Memory B cell (primary cell): ENCODE results near the gene NTPCR.
"Not testable (repeated sequence)": the region's sequence is repeated elsewhere in the genome, so short reads cannot be mapped to it uniquely, and the experiment has no call there.

Experiments
- ATAC-seq: fragments of 150-1000 bp; cut with Tn5 transposase; 2 replicates; pipeline ENCODE4 v1.10.0; 2021; ENCODE audit warnings: low read depth, mild to moderate bottlenecking, moderate library complexity
- DNase-seq, 2 donors: peaks; one replicate each; pipeline ENCODE4 v3.0.0; 2022; ENCODE audit warnings: low spot score in 2 of 2
- H3K27ac Mint-ChIP-seq: one replicate; pipeline ENCODE4 v1.8.0; 2022; ENCODE audit warnings: mild to moderate bottlenecking, moderate library complexity, mixed read lengths
- H3K27me3 Mint-ChIP-seq: one replicate; pipeline ENCODE4 v1.8.0; 2022; ENCODE audit warnings: mixed read lengths
- H3K36me3 Mint-ChIP-seq: one replicate; pipeline ENCODE4 v1.8.0; 2022; ENCODE audit warnings: mild to moderate bottlenecking, mixed read lengths
- H3K4me1 Mint-ChIP-seq: one replicate; pipeline ENCODE4 v1.8.0; 2022; ENCODE audit warnings: mixed read lengths
- H3K4me3 Mint-ChIP-seq: one replicate; pipeline ENCODE4 v1.8.0; 2022; ENCODE audit warnings: mild to moderate bottlenecking, moderate library complexity, mixed read lengths
- H3K9me3 Mint-ChIP-seq: one replicate; pipeline ENCODE4 v1.8.0; 2022; ENCODE audit warnings: mixed read lengths

NTPCR gene

DNA sequence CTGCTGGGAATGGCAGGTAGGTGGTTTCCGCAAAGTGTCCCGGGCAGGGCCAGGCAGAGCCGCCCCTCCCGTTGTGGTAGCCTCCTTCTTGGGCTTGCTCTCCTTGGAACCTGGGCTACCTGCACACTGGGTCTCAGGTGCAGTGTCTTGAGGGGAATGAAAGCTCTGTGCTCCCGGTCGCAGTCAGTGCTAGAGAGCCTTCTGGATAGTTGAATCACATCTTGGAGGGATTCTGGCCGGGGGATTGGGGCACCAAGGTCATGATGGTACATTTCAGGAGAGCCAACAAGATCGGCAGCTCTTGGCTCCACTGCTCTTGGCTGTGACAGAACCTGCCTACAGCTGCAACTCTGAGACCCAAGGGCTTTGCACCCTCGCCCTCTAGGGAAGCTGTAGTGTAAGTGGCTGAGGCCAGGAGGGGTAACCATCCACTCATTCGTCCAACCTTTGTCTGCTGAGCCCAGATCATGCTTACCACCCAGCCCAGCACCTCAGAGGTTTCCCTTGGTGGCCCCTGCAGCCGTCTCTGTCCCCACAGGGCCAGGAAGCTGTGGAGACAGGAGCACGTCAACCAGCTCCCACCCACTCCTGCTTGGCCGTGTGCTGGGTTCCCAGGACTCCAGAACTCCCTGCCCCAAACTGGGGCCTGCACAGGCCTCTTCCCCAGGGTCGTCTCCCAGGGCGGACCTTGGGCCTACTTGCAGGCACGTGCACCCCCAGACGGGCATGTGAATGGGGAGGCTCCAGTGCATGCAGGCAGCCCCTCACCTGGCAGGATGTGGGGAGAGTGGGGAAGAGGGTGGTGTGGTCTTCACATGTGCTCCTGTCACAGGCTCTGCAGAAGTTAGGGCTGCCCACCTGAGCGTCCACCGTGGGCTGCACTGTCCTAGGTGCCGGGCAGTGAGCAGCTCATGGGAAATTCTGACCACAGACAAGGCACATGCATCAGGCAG lies 40.0 kb downstream of the NTPCR start:
- no peak for ATAC-seq
- Mint-ChIP-seq H3K27me3 (no peaks in the 10 kb centered on the region), H3K9me3 (peaks cover 6% of the 10 kb centered on the region), H3K36me3 (peaks cover 39% of the 10 kb centered on the region), H3K27ac (no peak overlapping the region), H3K4me3 (no peak overlapping the region), H3K4me1 (no peaks in the 10 kb centered on the region)
- no peak for DNase-seq

DNA sequence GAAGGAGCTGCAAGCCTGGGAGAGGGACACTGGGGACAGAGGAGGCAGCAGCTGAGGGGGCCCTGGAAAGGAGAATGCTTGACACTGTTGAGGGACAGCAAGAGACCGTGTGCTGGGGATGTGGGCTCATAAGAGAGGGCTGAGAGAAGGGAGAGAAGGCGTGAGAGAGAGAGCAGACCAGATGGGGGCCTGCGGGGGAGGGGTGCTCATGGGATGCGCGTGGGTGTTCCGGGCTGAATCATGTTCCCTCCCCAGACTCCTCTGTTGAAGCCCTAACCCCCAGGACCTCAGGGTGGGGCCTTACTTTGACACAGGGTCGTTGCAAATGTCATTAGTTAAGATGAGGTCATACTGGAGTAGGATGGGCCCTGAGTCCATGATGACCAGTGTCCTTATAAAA lies 40.8 kb downstream of the NTPCR start:
- ATAC-seq = no peak
- Mint-ChIP-seq H3K27me3 (no peaks in the 10 kb centered on the region), H3K27ac (no peak overlapping the region), H3K36me3 (peaks cover 42% of the 10 kb centered on the region), H3K4me1 (no peaks in the 10 kb centered on the region), H3K9me3 (peaks cover 6% of the 10 kb centered on the region), H3K4me3 (no peak overlapping the region)
- DNase-seq = no peak

DNA sequence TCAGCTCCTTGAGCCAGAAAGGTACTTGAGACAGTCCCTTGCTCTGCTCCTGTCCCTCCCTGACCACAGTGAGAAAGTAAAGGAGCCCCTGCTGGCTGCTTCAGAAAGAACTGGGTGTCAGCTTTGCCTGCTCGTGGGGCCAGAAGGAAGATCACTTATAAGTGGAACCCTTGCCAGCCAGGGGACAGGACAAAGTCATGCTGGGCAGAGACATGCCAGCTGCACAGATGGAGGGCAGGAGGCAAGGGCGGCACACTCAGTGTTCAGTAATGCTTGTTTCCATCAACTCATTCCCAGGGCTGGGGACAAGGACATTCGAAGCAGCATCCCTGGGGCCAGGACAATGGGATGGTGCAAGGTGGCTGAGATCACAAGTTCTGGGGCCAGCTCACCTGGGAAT lies 41.8 kb downstream of the NTPCR start:
- no peak overlapping the region for H3K4me3 Mint-ChIP-seq
- H3K27ac Mint-ChIP-seq = no peak overlapping the region
- peaks cover 52% of the 10 kb centered on the region for H3K36me3 Mint-ChIP-seq
- DNase-seq (no peak), ATAC-seq (no peak)
- H3K4me1 Mint-ChIP-seq = no peaks in the 10 kb centered on the region
- no peaks in the 10 kb centered on the region for H3K27me3 Mint-ChIP-seq
- peaks cover 6% of the 10 kb centered on the region for H3K9me3 Mint-ChIP-seq

DNA sequence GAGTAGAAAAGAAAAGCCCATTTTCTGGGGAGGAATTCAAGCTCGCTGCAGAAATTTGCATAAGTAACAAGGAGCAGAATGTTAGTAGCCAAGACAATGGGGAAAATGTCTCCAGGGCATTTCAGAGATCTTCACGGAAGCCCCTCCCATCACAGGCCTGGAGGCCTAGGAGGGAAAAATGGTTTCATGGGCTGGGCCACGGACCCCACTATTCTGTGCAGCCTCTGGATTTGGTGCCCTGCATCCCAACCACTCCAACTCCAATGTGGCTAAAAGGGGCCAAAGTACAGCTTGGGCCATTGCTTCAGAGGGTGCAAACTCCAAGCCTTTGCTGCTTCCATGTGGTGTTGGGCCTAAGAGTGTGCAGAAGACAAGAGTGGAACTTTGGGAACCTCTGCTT lies 43.1 kb downstream of the NTPCR start:
- Mint-ChIP-seq H3K4me1 (no peaks in the 10 kb centered on the region), H3K4me3 (no peak overlapping the region), H3K36me3 (peaks cover 64% of the 10 kb centered on the region), H3K9me3 (peaks cover 6% of the 10 kb centered on the region), H3K27me3 (no peaks in the 10 kb centered on the region), H3K27ac (no peak overlapping the region)
- DNase-seq (no peak), ATAC-seq (no peak)

DNA sequence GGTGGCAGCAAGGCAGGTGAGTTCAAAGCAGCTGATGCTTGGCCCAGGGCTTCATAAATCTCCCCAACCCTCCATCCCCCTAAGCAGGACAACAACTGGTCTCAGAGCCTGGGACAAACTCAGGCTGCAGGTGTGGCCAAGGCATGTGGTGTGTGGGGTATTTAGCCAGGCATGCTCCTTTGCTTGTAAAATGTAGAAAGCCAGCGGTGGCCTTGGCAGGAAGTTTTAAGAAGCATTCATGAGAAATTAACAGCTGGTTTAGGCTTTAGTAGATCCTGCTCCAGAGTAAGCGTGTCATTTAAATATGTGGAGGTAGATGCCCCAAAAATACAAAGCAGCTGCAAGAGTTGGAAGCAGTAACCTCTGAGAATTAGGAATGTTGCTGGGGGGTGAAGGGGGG lies 44.8 kb downstream of the NTPCR start:
- Mint-ChIP-seq H3K4me3 (no peak overlapping the region), H3K36me3 (peaks cover 75% of the 10 kb centered on the region), H3K27me3 (no peaks in the 10 kb centered on the region), H3K4me1 (no peaks in the 10 kb centered on the region), H3K9me3 (peaks cover 6% of the 10 kb centered on the region), H3K27ac (no peak overlapping the region)
- DNase-seq = no peak
- no peak for ATAC-seq

DNA sequence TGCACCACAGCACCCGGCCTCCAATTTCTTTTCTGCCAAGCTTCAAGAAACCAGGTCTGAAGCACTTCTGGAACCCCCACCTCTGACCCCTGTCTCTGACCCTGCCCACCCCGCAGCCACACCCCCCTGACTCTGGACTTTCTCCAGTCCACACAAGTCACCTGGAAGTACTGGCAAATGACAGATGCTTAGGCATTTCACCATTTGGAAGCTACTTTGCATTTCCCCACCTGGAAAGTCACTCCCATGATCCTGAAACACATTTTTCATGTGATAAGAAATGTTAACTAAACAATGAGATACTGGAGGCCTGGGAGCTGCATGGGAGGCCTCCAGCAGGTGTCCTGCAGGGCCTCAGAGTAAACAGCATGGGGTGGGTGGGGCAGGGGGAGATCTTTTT lies 45.7 kb downstream of the NTPCR start:
- H3K36me3 Mint-ChIP-seq = peaks cover 75% of the 10 kb centered on the region
- ATAC-seq (no peak), DNase-seq (no peak)
- no peak overlapping the region for H3K4me3 Mint-ChIP-seq
- no peak overlapping the region for H3K27ac Mint-ChIP-seq
- H3K9me3 Mint-ChIP-seq = peaks cover 6% of the 10 kb centered on the region
- no peaks in the 10 kb centered on the region for H3K4me1 Mint-ChIP-seq
- no peaks in the 10 kb centered on the region for H3K27me3 Mint-ChIP-seq

DNA sequence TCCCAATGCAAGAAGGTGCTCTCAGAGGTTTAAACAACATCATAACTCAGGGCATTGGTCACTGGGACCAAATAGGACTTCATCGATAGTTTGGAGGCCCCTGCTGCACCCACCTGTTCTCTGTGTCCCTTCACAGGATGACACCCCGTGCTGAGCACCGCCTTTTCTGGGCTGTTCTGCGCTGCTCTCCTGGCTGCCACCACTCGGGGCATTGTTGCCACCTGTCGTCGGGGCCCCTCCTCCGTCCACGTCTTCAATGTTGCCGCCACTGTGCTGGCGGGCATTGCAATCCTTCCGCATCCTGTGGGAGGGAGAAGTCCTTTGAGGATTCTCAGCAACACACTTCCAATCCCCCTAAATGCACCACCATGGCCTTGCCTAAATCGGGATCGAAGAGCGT lies 47.7 kb downstream of the NTPCR start:
- ATAC-seq (no peak), DNase-seq (no peak)
- Mint-ChIP-seq H3K27ac (no peak overlapping the region), H3K4me3 (no peak overlapping the region), H3K9me3 (peaks cover 7% of the 10 kb centered on the region), H3K27me3 (no peaks in the 10 kb centered on the region), H3K36me3 (peaks cover 71% of the 10 kb centered on the region), H3K4me1 (no peaks in the 10 kb centered on the region)

DNA sequence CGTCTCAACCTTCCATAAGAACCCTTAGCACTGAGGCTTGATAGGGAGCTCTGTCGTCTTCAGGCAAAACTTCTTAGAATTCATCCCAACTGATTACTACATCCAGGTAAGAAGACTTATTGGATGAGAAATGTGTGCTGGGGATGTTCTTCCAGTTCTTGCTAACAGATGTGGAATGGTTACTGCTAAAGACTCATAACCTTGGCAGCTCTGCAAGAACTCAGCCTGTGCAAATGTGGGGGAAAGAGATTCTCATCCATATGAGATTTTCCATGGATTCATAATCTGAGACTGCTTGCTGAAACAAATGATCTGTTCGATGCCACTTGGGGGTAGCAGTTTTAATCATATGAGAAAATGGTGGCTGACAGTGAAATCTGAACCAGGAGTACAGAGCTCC lies 48.2 kb downstream of the NTPCR start:
- DNase-seq (no peak), ATAC-seq (no peak)
- Mint-ChIP-seq H3K9me3 (peaks cover 5% of the 10 kb centered on the region), H3K4me1 (no peaks in the 10 kb centered on the region), H3K27me3 (no peaks in the 10 kb centered on the region), H3K27ac (no peak overlapping the region), H3K36me3 (peaks cover 72% of the 10 kb centered on the region), H3K4me3 (no peak overlapping the region)

DNA sequence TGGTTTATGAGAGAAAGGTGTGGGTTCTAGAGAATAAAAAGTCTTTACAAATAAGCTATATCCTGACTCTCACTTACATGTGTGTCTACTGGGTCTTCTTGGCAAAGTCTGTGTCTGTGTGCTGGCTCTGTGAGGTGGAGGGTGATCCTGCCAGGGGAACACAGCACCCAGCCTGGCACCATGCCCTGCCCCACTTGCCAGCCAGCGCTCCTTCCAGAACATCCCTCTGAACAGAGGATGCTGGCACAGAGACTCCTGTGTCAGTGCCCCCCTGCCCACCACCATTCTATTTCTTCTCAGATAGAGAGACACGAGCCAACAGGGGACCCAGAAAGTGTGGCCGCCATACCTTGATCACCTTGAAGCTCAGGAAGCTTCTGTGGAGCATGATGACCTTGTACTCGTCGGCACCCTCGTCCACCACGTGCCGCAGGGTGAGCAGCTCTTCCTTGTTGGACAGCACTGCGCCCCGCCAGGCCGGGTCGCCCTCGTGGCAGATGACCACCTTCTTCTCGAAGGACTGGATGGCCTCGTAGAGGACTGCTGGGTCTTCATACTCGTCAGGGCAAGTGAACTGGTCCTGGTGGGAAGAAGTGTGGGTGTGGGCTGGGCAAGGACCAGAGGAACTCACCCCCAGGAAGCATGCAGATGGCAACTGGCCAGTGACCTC lies 49.7 kb downstream of the NTPCR start:
- no peaks in the 10 kb centered on the region for H3K27me3 Mint-ChIP-seq
- H3K4me3 Mint-ChIP-seq = no peak overlapping the region
- H3K36me3 Mint-ChIP-seq = peaks cover 67% of the 10 kb centered on the region
- DNase-seq = no peak
- ATAC-seq = no peak
- H3K4me1 Mint-ChIP-seq = no peaks in the 10 kb centered on the region
- peaks cover 4% of the 10 kb centered on the region for H3K9me3 Mint-ChIP-seq
- H3K27ac Mint-ChIP-seq = no peak overlapping the region

DNA sequence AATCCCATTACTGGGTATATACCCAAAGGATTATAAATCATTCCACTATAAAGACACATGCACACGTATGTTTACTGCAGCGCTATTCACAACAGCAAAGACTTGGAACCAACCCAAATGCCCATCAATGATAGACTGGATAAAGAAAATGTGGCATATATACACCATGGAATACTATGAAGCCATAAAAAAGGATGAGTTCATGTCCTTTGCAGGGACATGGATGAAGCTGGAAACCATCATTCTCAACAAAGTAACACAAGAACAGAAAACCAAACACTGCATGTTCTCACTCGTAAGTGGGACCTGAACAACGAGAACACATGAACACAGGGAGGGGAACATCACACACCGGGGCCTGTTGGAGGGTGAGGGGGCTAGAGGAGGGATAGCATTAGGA lies 53.2 kb downstream of the NTPCR start:
- peaks cover 52% of the 10 kb centered on the region for H3K36me3 Mint-ChIP-seq
- not testable (repeated sequence) for H3K27ac Mint-ChIP-seq, DNase-seq, H3K9me3 Mint-ChIP-seq, H3K4me3 Mint-ChIP-seq, H3K4me1 Mint-ChIP-seq, H3K27me3 Mint-ChIP-seq, ATAC-seq

DNA sequence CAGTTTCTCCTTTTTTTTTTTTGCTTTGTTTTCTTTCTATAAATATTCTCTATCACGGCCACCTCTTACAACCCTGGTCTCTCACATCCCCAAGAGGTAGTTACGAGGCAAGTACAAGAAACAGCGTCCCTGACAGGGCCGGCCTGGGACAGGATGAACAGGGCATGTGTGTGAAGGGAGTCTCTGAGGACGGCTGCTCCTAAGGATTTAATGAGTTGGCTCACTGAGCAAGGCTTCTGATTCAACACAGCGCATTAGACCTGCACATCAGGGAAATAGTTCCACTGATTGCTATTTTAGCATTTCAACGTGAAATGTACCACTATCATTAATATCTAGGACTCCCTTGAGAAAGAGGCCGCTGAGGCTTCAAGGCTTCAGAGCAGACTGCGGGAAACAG lies 54.0 kb downstream of the NTPCR start:
- DNase-seq = no peak
- Mint-ChIP-seq H3K36me3 (peaks cover 49% of the 10 kb centered on the region), H3K4me1 (no peaks in the 10 kb centered on the region), H3K27me3 (no peaks in the 10 kb centered on the region), H3K9me3 (peaks cover 3% of the 10 kb centered on the region), H3K27ac (no peak overlapping the region), H3K4me3 (no peak overlapping the region)
- ATAC-seq = no peak

DNA sequence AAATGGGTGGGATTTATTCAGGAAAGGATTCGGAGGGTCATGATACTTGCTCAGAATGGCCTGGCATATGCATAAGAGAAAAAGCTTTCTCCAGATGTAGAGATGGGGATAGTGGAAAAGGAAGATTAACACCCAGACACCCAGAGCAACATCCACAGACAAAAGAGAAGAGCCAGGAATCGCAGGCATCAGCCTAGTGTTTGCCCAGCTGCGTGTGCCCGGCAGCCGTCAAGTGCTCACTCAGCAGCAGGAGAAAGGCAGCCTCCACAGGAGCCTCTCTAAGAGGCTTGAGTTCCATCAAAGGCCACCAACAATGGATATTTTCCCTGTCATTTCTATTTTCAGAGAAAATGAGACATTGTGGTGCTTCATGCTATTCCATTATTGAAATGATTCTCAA lies 54.7 kb downstream of the NTPCR start:
- Mint-ChIP-seq H3K4me1 (no peaks in the 10 kb centered on the region), H3K27me3 (no peaks in the 10 kb centered on the region), H3K9me3 (peaks cover 3% of the 10 kb centered on the region), H3K36me3 (peaks cover 42% of the 10 kb centered on the region), H3K4me3 (no peak overlapping the region), H3K27ac (no peak overlapping the region)
- DNase-seq (no peak), ATAC-seq (no peak)

DNA sequence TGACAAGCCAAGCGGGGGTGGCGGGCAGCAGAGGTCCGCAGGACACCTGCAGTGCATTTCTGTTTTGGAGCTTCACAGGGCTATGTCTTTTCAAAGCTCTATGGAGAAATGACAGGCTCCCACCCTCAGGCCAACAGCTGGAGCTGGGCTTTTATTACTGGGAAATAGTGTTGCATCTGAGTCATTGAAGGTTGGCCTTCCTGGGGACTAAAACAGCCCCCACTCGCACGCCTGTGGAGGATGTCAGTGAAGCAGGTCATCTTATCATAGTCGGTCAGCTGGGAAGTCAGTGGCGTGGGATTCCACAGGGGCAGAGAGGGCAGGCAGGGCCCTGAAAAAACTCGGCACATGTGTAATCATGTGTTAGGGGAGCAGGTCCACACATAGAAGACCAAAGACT lies 55.3 kb downstream of the NTPCR start:
- H3K36me3 Mint-ChIP-seq = peaks cover 38% of the 10 kb centered on the region
- H3K27me3 Mint-ChIP-seq = no peaks in the 10 kb centered on the region
- H3K4me3 Mint-ChIP-seq = no peak overlapping the region
- DNase-seq (no peak), ATAC-seq (no peak)
- peaks cover 3% of the 10 kb centered on the region for H3K9me3 Mint-ChIP-seq
- H3K4me1 Mint-ChIP-seq = no peaks in the 10 kb centered on the region
- no peak overlapping the region for H3K27ac Mint-ChIP-seq

DNA sequence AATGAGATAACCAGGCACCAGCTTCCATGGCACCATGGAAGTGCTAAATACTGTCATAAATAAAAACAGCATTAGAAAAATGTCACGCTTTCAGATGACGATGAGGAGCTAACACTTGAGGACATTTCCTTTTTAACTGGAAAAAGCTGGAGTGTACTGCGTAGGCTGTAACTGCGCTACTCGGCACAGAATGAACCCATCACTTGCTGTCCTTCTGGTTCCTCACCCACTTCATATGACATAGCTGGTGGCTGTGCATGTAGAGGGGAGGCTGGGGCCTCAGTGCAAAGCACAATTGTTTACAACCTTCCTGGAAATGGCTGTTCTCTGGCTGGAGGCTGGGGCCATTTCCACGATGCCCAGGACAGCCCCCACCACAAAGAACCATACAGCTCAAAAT lies 55.7 kb downstream of the NTPCR start:
- Mint-ChIP-seq H3K36me3 (peaks cover 37% of the 10 kb centered on the region), H3K4me3 (no peak overlapping the region), H3K4me1 (no peaks in the 10 kb centered on the region), H3K27me3 (no peaks in the 10 kb centered on the region), H3K27ac (no peak overlapping the region), H3K9me3 (peaks cover 3% of the 10 kb centered on the region)
- ATAC-seq (no peak), DNase-seq (no peak)
